Keratinocyte (primary cell): Measurements from ENCODE around the gene IPPK. TPM values are rescaled to one million over a fixed set of nuclear protein-coding genes. Genes with fewer than 3 reads are reported as not detected.

Experiments used
- DNase-seq: peaks from one replicate; pipeline ENCODE4 v3.0.0-alpha.2; 2011; ENCODE audit warnings: low read depth, missing footprints, low spot score
- FAIRE-seq: peaks from 2 replicates; lab custom pipeline; 2011; peaks lifted over from hg19 to GRCh38; lab: Jason Lieb, UNC
- H2AFZ ChIP-seq: 2 replicates; pipeline ENCODE4 v1.6.0; 2012; ENCODE audit warnings: low read length, control low read depth, inconsistent platforms; ENCODE audit not compliant: control insufficient read depth
- H3K27ac ChIP-seq: 2 replicates; pipeline ENCODE4 v1.5.1; 2011; ENCODE audit warnings: low read length; ENCODE audit not compliant: control insufficient read depth, insufficient read depth
- H3K27me3 ChIP-seq: 3 replicates; pipeline ENCODE4 v1.6.0; 2011; ENCODE audit warnings: low read length; ENCODE audit not compliant: control insufficient read depth, insufficient read depth; ENCODE audit errors: extremely low read depth
- H3K36me3 ChIP-seq, 2 experiments: 2 replicates in 1 of 2; 3 replicates in 1 of 2; pipeline ENCODE4 v1.5.1; 2011; ENCODE audit warnings: low read length in 2 of 2, mild to moderate bottlenecking in 1 of 2; ENCODE audit not compliant: control insufficient read depth in 2 of 2, insufficient read depth in 2 of 2; ENCODE audit errors: extremely low read depth in 1 of 2
- H3K4me1 ChIP-seq: 3 replicates; pipeline ENCODE4 v1.5.1; 2011; ENCODE audit warnings: low read length; ENCODE audit not compliant: control insufficient read depth, insufficient read depth; ENCODE audit errors: extremely low read depth
- H3K4me2 ChIP-seq: 3 replicates; pipeline ENCODE4 v1.6.0; 2011; ENCODE audit warnings: low read depth, low read length; ENCODE audit not compliant: control insufficient read depth, insufficient read depth; ENCODE audit errors: extremely low read depth
- H3K4me3 ChIP-seq, 3 experiments: fragments of 200-600 bp in 1 of 3; sonication (generic) in 1 of 3; 2 replicates in 2 of 3; 3 replicates in 1 of 3; pipeline ENCODE4 v1.5.1; 2011 to 2016; ENCODE audit warnings: low read length in 3 of 3, mild to moderate bottlenecking in 3 of 3, control low read depth in 2 of 3, inconsistent platforms in 1 of 3, low read depth in 1 of 3, mixed read lengths in 1 of 3, mixed run types in 1 of 3, moderate library complexity in 1 of 3; ENCODE audit not compliant: control insufficient read depth in 2 of 3, insufficient read depth in 2 of 3; ENCODE audit errors: extremely low read depth in 1 of 3
- H3K79me2 ChIP-seq: 2 replicates; pipeline ENCODE4 v1.6.0; 2012; ENCODE audit warnings: low read length; ENCODE audit not compliant: control insufficient read depth, insufficient read depth
- H3K9ac ChIP-seq: 3 replicates; pipeline ENCODE4 v1.6.0; 2011; ENCODE audit warnings: low read length; ENCODE audit not compliant: control insufficient read depth, insufficient read depth; ENCODE audit errors: extremely low read depth
- H3K9me1 ChIP-seq: 3 replicates; pipeline ENCODE4 v1.6.0; 2011; ENCODE audit warnings: low read length; ENCODE audit not compliant: control insufficient read depth, insufficient read depth; ENCODE audit errors: extremely low read depth
- H3K9me3 ChIP-seq: 2 replicates; pipeline ENCODE4 v1.5.1; 2012; ENCODE audit warnings: low read depth, low read length; ENCODE audit not compliant: control insufficient read depth
- H4K20me1 ChIP-seq: 3 replicates; pipeline ENCODE4 v1.6.0; 2011; ENCODE audit warnings: low read length; ENCODE audit not compliant: control insufficient read depth, insufficient read depth; ENCODE audit errors: extremely low read depth
- CTCF ChIP-seq, 3 experiments: IDR thresholded peaks in 1 of 3; conservative IDR thresholded peaks in 1 of 3; optimal IDR thresholded peaks in 1 of 3; 2 replicates in 2 of 3; 3 replicates in 1 of 3; pipeline versions ENCODE3 to v1.5.1; 2011; ENCODE audit warnings: low read length in 3 of 3, mild to moderate bottlenecking in 3 of 3, moderate library complexity in 2 of 3, control low read depth in 1 of 3, inconsistent platforms in 1 of 3; ENCODE audit not compliant: insufficient read depth in 2 of 3; ENCODE audit errors: extremely low read depth in 1 of 3
- EZH2 ChIP-seq: IDR thresholded peaks from one replicate; pipeline ENCODE4 v1.6.1; 2012; ENCODE audit warnings: inconsistent platforms, mild to moderate bottlenecking, low read length, moderate library complexity
- dilution Hi-C: fragments of 300-500 bp; cut with MboI; formaldehyde crosslinking; loops from one replicate; pipeline ENCODE4 v1.7.0; 2020; ENCODE audit warnings: low sequenced_read_pairs; ENCODE audit not compliant: extremely low pct_ligation_motif_present
- polyA plus RNA-seq, 5 experiments: library from polyadenylated mRNA; depleted of rRNA in 3 of 5; stranded (reverse) in 3 of 5; stranded (forward) in 1 of 5; unstranded in 1 of 5; fragments of >200 nt; gene quantifications; 1 replicate in 1 of 5; 2 replicates in 3 of 5; 3 replicates in 1 of 5; pipeline versions ENCODE4 v1.2.1 to v1.2.3, GENCODE V29; 2011 to 2012; ENCODE audit warnings: missing spikeins in 2 of 5, low read depth in 1 of 5, low replicate concordance in 1 of 5

The IPPK gene
- polyA plus RNA-seq, 1 donor (not counting 4 experiments of a cell fraction or from before 2014, with no cell fraction given) = 32.4 TPM

- H4K20me1 ChIP-seq = peaks cover 13% of the 10 kb centered on the region
- H3K36me3 ChIP-seq = peaks cover 18 to 36% of the 10 kb centered on the region in 2 experiments
- H3K27ac ChIP-seq = no peak overlapping the region
- H3K9me1 ChIP-seq = no peaks in the 10 kb centered on the region
- H3K79me2 ChIP-seq = peaks cover 67% of the 10 kb centered on the region
- H3K4me2 ChIP-seq = no peak overlapping the region
- no peaks in the 10 kb centered on the region for H3K27me3 ChIP-seq
- no peak overlapping the region for H3K4me3 ChIP-seq
- dilution Hi-C loops = no loop called here
- H3K9ac ChIP-seq = no peak overlapping the region
- H3K9me3 ChIP-seq = no peaks in the 10 kb centered on the region
- H3K4me1 ChIP-seq = peaks cover 27% of the 10 kb centered on the region
- FAIRE-seq = no peak
- DNase-seq = no peak
- no peak for TF ChIP-seq CTCF (optimal IDR thresholded peaks at IDR 0.05 in 1 of 3, IDR thresholded peaks at IDR 0.05 in 1 of 3, conservative IDR thresholded peaks at IDR 0.05 in 1 of 3; ENCODE audit: extremely low read depth in 1 of 3, insufficient read depth in 2 of 3, low read length in 3 of 3)
- no peak for TF ChIP-seq EZH2
- no peak overlapping the region for H2AFZ ChIP-seq
Measured at GRCh38 chr9:92659601-92660000, 10.3 kb downstream of the IPPK start.

GRCh38 chr9:92658611-92659010, 11.3 kb downstream of the IPPK start:
- Histone ChIP-seq H3K4me2 (no peak overlapping the region), H2AFZ (no peak overlapping the region), H3K79me2 (peaks cover 66% of the 10 kb centered on the region), H3K4me1 (peaks cover 36% of the 10 kb centered on the region), H3K27me3 (no peaks in the 10 kb centered on the region), H3K36me3 (peaks cover 13 to 35% of the 10 kb centered on the region in 2 experiments), H3K4me3 (no peak overlapping the region), H3K27ac (no peak overlapping the region), H3K9me1 (no peaks in the 10 kb centered on the region), H4K20me1 (peaks cover 8% of the 10 kb centered on the region), H3K9me3 (no peaks in the 10 kb centered on the region), H3K9ac (no peak overlapping the region)
- FAIRE-seq = no peak
- dilution Hi-C loops = no loop called here
- no peak for DNase-seq
- TF ChIP-seq CTCF (optimal IDR thresholded peaks at IDR 0.05 in 1 of 3, IDR thresholded peaks at IDR 0.05 in 1 of 3, conservative IDR thresholded peaks at IDR 0.05 in 1 of 3; ENCODE audit: extremely low read depth in 1 of 3, insufficient read depth in 2 of 3, low read length in 3 of 3) = no peak
- TF ChIP-seq EZH2 = no peak
